Coronary artery (tissue), 2 donors: ENCODE results near the gene SLAIN2.
A peak's percentile ranks its signal among the peaks of the same experiment; 100 is the strongest.

ENCODE experiments used
- DNase-seq: peaks from one replicate; pipeline ENCODE4 v3.0.0-alpha.2; 2017; ENCODE audit warnings: low spot score
- H3K27ac ChIP-seq, 2 donors: fragments of 200-600 bp; sonication (generic); one replicate each; pipeline ENCODE4 v1.5.1; 2016 to 2019
- H3K4me3 ChIP-seq: fragments of 200-600 bp; sonication (generic); 2 replicates; pipeline ENCODE4 v1.5.1; 2016; ENCODE audit warnings: mild to moderate bottlenecking, moderate library complexity
- TF ChIP-seq, protein P1 (sequence below): fragments of 200-600 bp; sonication (generic); IDR thresholded peaks from one replicate; pipeline ENCODE4 v1.5.1; 2019; ENCODE audit warnings: antibody characterized with exemption

Gene SLAIN2

DNA sequence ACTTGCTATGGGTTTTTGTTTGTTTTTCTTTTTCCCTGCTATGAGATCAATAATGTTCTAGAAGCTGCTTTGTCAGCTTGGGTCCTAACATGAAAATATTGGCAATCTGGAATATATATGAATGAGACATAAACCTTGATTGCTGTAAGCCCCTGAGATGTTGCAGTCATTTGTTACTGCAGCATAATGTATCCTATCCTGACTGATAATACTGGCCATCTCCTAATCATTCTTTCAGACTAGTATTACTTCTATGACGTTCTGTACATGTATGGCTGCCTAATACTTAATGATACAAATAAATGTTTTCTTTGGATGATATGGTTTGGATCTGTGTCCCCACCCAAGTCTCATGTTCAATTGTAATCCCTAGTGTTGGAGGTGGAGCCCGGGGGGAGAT, 19.3 kb upstream of the SLAIN2 start:
- H3K27ac ChIP-seq = no peak overlapping the region
- no peak overlapping the region for H3K4me3 ChIP-seq
- no peak for DNase-seq
- TF ChIP-seq, protein P1, sequence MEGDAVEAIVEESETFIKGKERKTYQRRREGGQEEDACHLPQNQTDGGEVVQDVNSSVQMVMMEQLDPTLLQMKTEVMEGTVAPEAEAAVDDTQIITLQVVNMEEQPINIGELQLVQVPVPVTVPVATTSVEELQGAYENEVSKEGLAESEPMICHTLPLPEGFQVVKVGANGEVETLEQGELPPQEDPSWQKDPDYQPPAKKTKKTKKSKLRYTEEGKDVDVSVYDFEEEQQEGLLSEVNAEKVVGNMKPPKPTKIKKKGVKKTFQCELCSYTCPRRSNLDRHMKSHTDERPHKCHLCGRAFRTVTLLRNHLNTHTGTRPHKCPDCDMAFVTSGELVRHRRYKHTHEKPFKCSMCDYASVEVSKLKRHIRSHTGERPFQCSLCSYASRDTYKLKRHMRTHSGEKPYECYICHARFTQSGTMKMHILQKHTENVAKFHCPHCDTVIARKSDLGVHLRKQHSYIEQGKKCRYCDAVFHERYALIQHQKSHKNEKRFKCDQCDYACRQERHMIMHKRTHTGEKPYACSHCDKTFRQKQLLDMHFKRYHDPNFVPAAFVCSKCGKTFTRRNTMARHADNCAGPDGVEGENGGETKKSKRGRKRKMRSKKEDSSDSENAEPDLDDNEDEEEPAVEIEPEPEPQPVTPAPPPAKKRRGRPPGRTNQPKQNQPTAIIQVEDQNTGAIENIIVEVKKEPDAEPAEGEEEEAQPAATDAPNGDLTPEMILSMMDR = no peak

DNA sequence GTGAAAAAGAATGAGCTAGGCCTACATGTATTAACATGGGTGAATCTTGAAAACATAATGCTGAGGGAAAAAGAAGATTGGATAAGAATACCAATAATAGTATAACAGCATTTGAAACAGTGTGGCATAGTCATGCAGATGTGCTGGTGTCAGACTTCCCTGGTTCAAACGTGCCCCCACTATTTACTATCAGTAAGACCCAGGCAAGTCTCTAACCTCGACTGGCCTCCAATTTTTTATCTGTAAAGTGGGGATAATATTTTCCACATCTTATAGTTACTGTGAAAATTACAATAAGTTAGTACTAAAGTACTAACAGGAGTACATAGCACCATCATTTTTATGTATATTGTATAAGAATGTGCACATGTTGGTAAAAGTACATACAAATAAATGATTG, 17.0 kb upstream of the SLAIN2 start:
- TF ChIP-seq, protein P1 = no peak
- no peak overlapping the region for H3K27ac ChIP-seq
- no peak for DNase-seq
- H3K4me3 ChIP-seq = no peak overlapping the region

DNA sequence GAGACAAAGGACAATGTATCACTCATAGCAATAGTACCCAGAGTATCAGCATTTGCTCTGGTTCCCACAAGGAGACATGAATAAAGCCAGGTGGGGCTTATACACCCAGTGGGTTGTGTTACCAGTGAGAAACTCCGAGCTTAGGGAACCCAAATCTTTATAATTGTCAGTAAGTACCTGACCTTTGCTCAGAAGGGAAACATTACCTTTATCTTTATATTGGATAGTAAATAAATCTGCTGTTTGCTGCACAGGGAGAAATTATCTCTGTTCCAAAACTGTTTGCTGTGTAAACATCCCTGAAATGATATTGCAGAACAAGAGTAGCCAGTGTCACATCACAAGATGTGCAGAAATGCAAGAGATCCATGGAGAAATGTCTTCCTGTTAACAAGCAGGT, 12.1 kb upstream of the SLAIN2 start:
- H3K27ac ChIP-seq = peak overlapping the region in 1 of 2 donors; percentile 6

DNA sequence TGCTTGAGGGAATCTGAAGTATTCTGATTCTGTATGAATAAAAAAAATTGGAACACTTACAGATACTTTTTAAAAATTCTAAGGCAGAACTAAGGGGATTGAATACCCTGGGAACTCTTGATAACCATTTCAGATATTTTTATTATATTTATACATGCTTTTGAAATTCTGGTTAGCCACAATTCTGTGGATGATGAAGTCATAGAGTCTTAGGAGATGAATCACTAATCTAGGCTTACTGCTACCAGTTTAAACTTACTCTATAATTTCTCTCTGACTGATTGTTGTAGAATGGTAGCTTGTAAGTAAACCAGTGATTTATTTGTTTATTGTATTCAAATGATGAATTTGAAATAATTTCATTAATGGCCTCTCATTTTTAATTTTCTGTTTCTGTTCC, 11.4 kb upstream of the SLAIN2 start:
- DNase-seq = no peak
- H3K27ac ChIP-seq = peak overlapping the region in 1 of 2 donors; percentile 6
- TF ChIP-seq, protein P1 = no peak
- no peak overlapping the region for H3K4me3 ChIP-seq

More for the DNA sequence above, 12.1 kb upstream of the SLAIN2 start:
- TF ChIP-seq, protein P1 = no peak
- DNase-seq = no peak
- H3K4me3 ChIP-seq = no peak overlapping the region

DNA sequence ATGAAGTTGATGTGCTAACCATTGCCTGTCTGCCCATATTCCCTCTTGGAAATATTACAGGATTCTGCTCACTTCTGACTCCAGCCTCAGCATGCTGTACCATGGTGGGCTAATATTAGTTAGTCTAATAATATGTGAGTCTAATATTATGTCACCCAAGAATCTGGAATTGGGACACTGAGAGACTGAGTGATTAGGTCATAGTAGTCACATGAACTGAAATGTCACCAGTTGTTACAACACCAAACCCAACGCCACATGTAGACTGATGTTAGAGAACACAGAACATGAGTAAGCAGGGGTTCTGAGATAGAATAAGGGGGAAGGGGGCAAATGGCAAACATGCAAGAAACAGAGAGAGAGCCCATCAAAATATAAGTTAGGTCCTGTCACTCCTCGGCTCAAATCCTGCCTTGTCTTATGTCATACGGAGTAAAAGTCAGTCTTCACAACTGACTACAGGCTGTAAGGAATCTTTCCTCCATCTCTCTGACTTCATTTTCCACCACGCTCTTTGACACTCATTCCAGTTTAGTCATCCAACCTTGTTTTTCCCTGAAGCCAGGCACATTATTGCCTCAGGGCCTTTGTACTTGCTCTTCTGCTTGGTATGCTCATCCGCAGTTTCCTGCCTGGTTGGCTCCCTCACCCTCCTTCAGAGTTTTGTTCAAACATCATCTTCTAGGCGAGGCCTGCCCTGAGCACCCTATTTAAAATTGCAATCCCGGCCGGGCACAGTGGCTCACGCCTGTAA, 9.6 kb upstream of the SLAIN2 start:
- Histone ChIP-seq H3K27ac (peak overlapping the region in 1 of 2 donors; percentile 46), H3K4me3 (no peak overlapping the region)
- TF ChIP-seq, protein P1 = no peak
- DNase-seq = no peak

DNA sequence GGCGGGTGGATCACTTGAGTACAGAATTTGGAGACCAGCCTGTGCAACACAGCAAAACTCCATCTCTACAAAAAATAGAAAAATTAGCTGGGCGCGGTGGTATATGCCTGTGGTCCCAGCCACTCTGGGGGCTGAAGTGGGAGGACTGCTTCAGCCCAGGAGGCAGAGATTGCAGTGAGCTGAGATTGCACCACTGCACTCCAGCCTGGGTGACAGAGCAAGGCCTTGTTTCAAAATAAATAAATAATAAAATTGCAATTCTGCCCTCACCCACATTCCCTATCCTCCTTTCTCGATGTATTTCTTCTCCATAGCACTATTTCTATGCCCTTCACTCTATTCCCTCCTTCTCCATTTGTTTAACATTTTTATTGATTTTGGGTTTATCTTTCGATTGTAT, 8.7 kb upstream of the SLAIN2 start:
- H3K4me3 ChIP-seq = no peak overlapping the region
- no peak overlapping the region for H3K27ac ChIP-seq
- no peak for DNase-seq
- TF ChIP-seq, protein P1 = no peak

DNA sequence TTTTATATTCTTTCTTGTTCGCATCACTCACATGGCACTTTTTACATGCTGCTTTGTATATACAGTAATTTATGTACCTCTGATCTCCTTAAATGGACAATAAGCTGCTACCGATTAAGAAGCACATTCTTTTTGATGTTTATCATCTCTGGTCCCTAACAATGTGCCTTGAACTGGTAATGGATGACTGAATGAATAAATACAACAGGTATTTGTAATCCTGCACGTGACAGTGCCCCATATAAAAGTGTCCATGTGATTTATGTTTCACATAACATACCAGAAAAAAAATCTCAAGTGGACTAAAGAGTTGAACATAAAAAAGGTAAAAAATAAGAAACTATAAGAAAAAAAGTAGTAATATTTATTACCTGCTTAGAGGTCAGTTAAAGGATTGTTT, 7.7 kb upstream of the SLAIN2 start:
- TF ChIP-seq, protein P1 = no peak
- DNase-seq = no peak

More for the DNA sequence above, 7.7 kb upstream of the SLAIN2 start:
- Histone ChIP-seq H3K4me3 (no peak overlapping the region), H3K27ac (no peak overlapping the region)
